ENCODE data around the gene USP47. TPM values are rescaled to one million over a fixed set of nuclear protein-coding genes. Genes with fewer than 3 reads are reported as not detected.

The USP47 gene
- total and polyA plus RNA-seq, 9 of the 15 experiments (the other 6 are each of a cell fraction or from before 2014, with no cell fraction given) = 13.1 to 63.6 (median 34.7) TPM

DNA sequence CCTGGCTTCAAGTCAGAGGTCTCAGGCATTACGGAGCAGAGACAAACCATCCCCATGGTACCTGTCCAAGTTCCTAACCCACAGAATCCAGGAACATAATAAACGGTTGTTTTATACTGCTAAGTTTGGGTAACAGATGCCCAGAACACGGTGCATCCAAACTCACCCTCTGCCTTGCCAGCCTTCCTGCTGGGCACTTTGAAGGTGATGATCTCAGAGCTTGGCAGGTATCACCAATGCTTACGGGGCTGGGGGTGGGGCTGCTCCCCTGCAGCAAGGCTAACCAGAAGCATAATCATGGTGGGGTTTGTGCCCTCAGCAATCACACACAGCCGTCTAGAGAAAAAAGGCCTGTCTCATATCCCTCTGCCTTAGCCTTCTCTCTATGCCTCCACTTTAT, 139.6 kb downstream of the USP47 start:
- CTCF ChIA-PET (ENCODE audit: low intra/inter-chr PET ratio) = no interaction called here
- WGBS (ENCODE audit: insufficient coverage, low coverage, missing lambda C conversion rate) = 12% methylated on average over 5 of the region's 5 CpGs

DNA sequence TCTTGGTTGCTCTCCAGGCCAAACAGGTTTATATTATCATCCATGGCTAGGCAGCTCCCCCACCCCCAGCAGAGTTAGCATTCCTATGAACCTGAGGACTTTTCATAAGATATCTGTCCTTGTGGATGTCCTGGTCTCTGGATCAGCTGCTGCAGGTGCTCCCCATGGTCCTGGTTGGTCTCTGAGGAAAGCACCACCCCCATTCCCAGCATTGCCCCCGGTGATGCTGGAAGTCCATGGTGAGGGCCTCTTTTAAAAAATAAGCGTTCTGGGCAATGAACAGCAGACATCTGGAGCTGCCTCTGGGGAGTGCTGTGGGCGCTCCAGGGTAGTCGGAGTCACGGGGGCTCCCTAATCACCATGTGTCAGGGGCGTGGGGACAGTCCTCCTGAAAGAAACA, 140.1 kb downstream of the USP47 start:
- POLR2A ChIA-PET = no interaction called here
- in situ Hi-C loops (cut with MboI) = no loop called here
- H3K9me1 ChIP-seq (ENCODE audit: control insufficient read depth, insufficient read depth, low read length) = no peaks in the 10 kb centered on the region
- TF ChIP-seq RBFOX2 (IDR thresholded peaks at IDR 0.05; ENCODE audit: low read depth, low read length) (no peak), HNRNPH1 (optimal IDR thresholded peaks at IDR 0.05; ENCODE audit: low read depth, low read length) (no peak), ARNT (IDR thresholded peaks at IDR 0.05) (no peak)
- TF ChIP-seq, protein P1, sequence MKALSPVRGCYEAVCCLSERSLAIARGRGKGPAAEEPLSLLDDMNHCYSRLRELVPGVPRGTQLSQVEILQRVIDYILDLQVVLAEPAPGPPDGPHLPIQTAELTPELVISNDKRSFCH (CRISPR knock-in tag; IDR thresholded peaks at IDR 0.05) = no peak
- TF ChIP-seq, protein P1 (tag; IDR thresholded peaks at IDR 0.05) = no peak
- TF ChIP-seq, protein P2, sequence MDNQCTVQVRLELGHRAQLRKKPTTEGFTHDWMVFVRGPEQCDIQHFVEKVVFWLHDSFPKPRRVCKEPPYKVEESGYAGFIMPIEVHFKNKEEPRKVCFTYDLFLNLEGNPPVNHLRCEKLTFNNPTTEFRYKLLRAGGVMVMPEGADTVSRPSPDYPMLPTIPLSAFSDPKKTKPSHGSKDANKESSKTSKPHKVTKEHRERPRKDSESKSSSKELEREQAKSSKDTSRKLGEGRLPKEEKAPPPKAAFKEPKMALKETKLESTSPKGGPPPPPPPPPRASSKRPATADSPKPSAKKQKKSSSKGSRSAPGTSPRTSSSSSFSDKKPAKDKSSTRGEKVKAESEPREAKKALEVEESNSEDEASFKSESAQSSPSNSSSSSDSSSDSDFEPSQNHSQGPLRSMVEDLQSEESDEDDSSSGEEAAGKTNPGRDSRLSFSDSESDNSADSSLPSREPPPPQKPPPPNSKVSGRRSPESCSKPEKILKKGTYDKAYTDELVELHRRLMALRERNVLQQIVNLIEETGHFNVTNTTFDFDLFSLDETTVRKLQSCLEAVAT (IDR thresholded peaks at IDR 0.05) = no peak
- TF ChIP-seq, protein P3, sequence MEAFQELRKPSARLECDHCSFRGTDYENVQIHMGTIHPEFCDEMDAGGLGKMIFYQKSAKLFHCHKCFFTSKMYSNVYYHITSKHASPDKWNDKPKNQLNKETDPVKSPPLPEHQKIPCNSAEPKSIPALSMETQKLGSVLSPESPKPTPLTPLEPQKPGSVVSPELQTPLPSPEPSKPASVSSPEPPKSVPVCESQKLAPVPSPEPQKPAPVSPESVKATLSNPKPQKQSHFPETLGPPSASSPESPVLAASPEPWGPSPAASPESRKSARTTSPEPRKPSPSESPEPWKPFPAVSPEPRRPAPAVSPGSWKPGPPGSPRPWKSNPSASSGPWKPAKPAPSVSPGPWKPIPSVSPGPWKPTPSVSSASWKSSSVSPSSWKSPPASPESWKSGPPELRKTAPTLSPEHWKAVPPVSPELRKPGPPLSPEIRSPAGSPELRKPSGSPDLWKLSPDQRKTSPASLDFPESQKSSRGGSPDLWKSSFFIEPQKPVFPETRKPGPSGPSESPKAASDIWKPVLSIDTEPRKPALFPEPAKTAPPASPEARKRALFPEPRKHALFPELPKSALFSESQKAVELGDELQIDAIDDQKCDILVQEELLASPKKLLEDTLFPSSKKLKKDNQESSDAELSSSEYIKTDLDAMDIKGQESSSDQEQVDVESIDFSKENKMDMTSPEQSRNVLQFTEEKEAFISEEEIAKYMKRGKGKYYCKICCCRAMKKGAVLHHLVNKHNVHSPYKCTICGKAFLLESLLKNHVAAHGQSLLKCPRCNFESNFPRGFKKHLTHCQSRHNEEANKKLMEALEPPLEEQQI (IDR thresholded peaks at IDR 0.05) = no peak

More for the DNA sequence above, 139.6 kb downstream of the USP47 start:
- Histone ChIP-seq H3K79me2 (ENCODE audit: control insufficient read depth, insufficient read depth, low read length) (no peaks in the 10 kb centered on the region), H3K4me1 (replicated peaks in 1 of 2; ENCODE audit: control insufficient read depth in 2 of 2, insufficient read depth in 2 of 2, low read length in 2 of 2) (peaks cover 0 to 4% of the 10 kb centered on the region in 2 experiments; a peak in 3 of 5 replicates), H3K9ac (ENCODE audit: insufficient read depth in 1 of 2, low read depth in 2 of 2, low read length in 2 of 2) (no peak overlapping the region), H3K4me3 (no peak overlapping the region), H3K27me3 (ENCODE audit: control insufficient read depth in 2 of 2, insufficient read depth in 2 of 2, low read length in 2 of 2) (peaks cover 6 to 52% of the 10 kb centered on the region in 2 experiments; a peak in 4 of 5 replicates), H3K36me3 (ENCODE audit: control insufficient read depth, insufficient read depth, low read length) (no peaks in the 10 kb centered on the region), H3K9me1 (ENCODE audit: control insufficient read depth, insufficient read depth, low read length) (no peaks in the 10 kb centered on the region), H2AFZ (ENCODE audit: low read depth, low read length) (no peak overlapping the region), H4K20me1 (replicated peaks; ENCODE audit: control insufficient read depth, insufficient read depth, low read length) (no peaks in the 10 kb centered on the region), H3K9me3 (replicated peaks; ENCODE audit: control insufficient read depth, insufficient read depth, low read depth, low read length) (0 out of 2 replicates have a peak, but pooled peaks cover 1% of the 10 kb centered on the region), H3K4me2 (ENCODE audit: insufficient read depth, low read length) (no peak overlapping the region), H3K27ac (ENCODE audit: extremely low read depth, low read depth, low read length) (no peak overlapping the region)
- TF ChIP-seq ZNF175 (CRISPR knock-in tag; IDR thresholded peaks at IDR 0.05; ENCODE audit: low read depth) (no peak), HLTF (IDR thresholded peaks at IDR 0.05) (no peak), NCOA1 (IDR thresholded peaks at IDR 0.05; ENCODE audit: low read depth) (no peak), FUS (optimal IDR thresholded peaks at IDR 0.05; ENCODE audit: low read depth, low read length) (no peak), MCM2 (IDR thresholded peaks at IDR 0.05; ENCODE audit: low read depth) (no peak)
- TF ChIP-seq, protein P4, sequence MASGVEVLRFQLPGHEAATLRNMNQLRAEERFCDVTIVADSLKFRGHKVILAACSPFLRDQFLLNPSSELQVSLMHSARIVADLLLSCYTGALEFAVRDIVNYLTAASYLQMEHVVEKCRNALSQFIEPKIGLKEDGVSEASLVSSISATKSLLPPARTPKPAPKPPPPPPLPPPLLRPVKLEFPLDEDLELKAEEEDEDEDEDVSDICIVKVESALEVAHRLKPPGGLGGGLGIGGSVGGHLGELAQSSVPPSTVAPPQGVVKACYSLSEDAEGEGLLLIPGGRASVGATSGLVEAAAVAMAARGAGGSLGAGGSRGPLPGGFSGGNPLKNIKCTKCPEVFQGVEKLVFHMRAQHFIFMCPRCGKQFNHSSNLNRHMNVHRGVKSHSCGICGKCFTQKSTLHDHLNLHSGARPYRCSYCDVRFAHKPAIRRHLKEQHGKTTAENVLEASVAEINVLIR (CRISPR knock-in tag; IDR thresholded peaks at IDR 0.05) = no peak
- no peak for DNase-seq (ENCODE audit: extremely low read depth in 1 of 4, low spot score in 3 of 4)
- in situ Hi-C loops (cut with MboI) = no loop called here
- no peak for FAIRE-seq
- ATAC-seq = no peak
- POLR2A ChIA-PET = interaction anchor here (0.8 kb wide), 1 partner anchor 15 kb away, joined by 3 read pairs; no protein-coding TSS in a partner anchor
- intact Hi-C loops (cut with micrococcal nuclease) = no loop called here
- no TSS peak for BruUV-seq (replicated peaks)

More for the DNA sequence above, 140.1 kb downstream of the USP47 start:
- H3K9me3 ChIP-seq (replicated peaks; ENCODE audit: control insufficient read depth, insufficient read depth, low read depth, low read length) = 0 out of 2 replicates have a peak, but pooled peaks cover 1% of the 10 kb centered on the region
- FAIRE-seq (no peak), DNase-seq (ENCODE audit: extremely low read depth in 1 of 4, low spot score in 3 of 4) (no peak), ATAC-seq (no peak)
- intact Hi-C loops (cut with micrococcal nuclease) = no loop called here
- H3K36me3 ChIP-seq (ENCODE audit: control insufficient read depth, insufficient read depth, low read length) = no peaks in the 10 kb centered on the region
- no peak overlapping the region for H3K4me3 ChIP-seq
- H3K4me1 ChIP-seq (replicated peaks in 1 of 2; ENCODE audit: control insufficient read depth in 2 of 2, insufficient read depth in 2 of 2, low read length in 2 of 2) = peaks cover 0 to 4% of the 10 kb centered on the region in 2 experiments; a peak in 3 of 5 replicates
- H3K9ac ChIP-seq (ENCODE audit: insufficient read depth in 1 of 2, low read depth in 2 of 2, low read length in 2 of 2) = no peak overlapping the region
- peaks cover 5 to 52% of the 10 kb centered on the region in 2 experiments; a peak in 4 of 5 replicates for H3K27me3 ChIP-seq (ENCODE audit: control insufficient read depth in 2 of 2, insufficient read depth in 2 of 2, low read length in 2 of 2)
- H3K4me2 ChIP-seq (ENCODE audit: insufficient read depth, low read length) = no peak overlapping the region
- H2AFZ ChIP-seq (ENCODE audit: low read depth, low read length) = no peak overlapping the region
- CTCF ChIA-PET (ENCODE audit: low intra/inter-chr PET ratio) = no interaction called here
- BruUV-seq (replicated peaks) = no TSS peak
- WGBS (ENCODE audit: insufficient coverage, low coverage, missing lambda C conversion rate) = 5% methylated on average over 6 of the region's 6 CpGs
- no peaks in the 10 kb centered on the region for H4K20me1 ChIP-seq (replicated peaks; ENCODE audit: control insufficient read depth, insufficient read depth, low read length)
- no peak overlapping the region for H3K27ac ChIP-seq (ENCODE audit: extremely low read depth, low read depth, low read length)
- H3K79me2 ChIP-seq (ENCODE audit: control insufficient read depth, insufficient read depth, low read length) = no peaks in the 10 kb centered on the region
